Ascending aorta (tissue), 2 donors: ENCODE data around the gene NR1I3. TPM values are rescaled to one million over a fixed set of nuclear protein-coding genes. Genes with fewer than 3 reads are reported as not detected.

Source experiments
- DNase-seq, 2 donors: peaks; one replicate each; pipeline ENCODE4 v3.0.0-alpha.2; 2019; ENCODE audit warnings: low spot score in 2 of 2
- H3K27ac ChIP-seq, 2 donors: fragments of 200-600 bp; sonication (generic); one replicate each; pipeline ENCODE4 v1.5.1; 2016 to 2017; ENCODE audit warnings: mild to moderate bottlenecking in 1 of 2
- H3K27me3 ChIP-seq: fragments of 200-600 bp; sonication (generic); one replicate; pipeline ENCODE4 v1.5.1; 2017
- H3K36me3 ChIP-seq, 2 donors: fragments of 200-600 bp; sonication (generic); one replicate each; pipeline ENCODE4 v1.5.1; 2016
- H3K4me1 ChIP-seq, 2 donors: fragments of 200-600 bp; sonication (generic); one replicate each; pipeline ENCODE4 v1.5.1; 2016 to 2017; ENCODE audit warnings: mild to moderate bottlenecking in 1 of 2
- H3K4me3 ChIP-seq, 2 donors: fragments of 200-600 bp; sonication (generic); one replicate each; pipeline ENCODE4 v1.5.1; 2016 to 2017; ENCODE audit warnings: mild to moderate bottlenecking in 1 of 2
- H3K9me3 ChIP-seq, 2 donors: fragments of 200-600 bp; sonication (generic); one replicate each; pipeline ENCODE4 v1.5.1; 2016
- CTCF ChIP-seq, 3 experiments: fragments of 200-600 bp in 2 of 3; fragments of 450-650 bp in 1 of 3; sonication (generic) in 2 of 3; IDR thresholded peaks; one replicate each; pipeline ENCODE4 v1.5.1; 2016 to 2019; ENCODE audit warnings: antibody characterized with exemption in 3 of 3, mild to moderate bottlenecking in 1 of 3, moderate library complexity in 1 of 3
- intact Hi-C: fragments of 100-400 bp; cut with DNase I; formaldehyde crosslinking; loops from one replicate; pipeline ENCODE4 v1.15.1; 2023
- total RNA-seq: library from RNA; depleted of rRNA; stranded (reverse); fragments of >200 nt; gene quantifications from one replicate; pipeline ENCODE4 v1.1.0, GENCODE V29; 2016

Gene NR1I3
- total RNA-seq, 1 donor from 2014 or later, result 0.21 TPM

GRCh38 chr1:161201836-161202712, 35.9 kb downstream of the NR1I3 start, which contains the start of gene NDUFS2:
Gene NDUFS2, plus strand, starts transcription at chr1:161202367. Its CDS starts 19 bp downstream, at chr1:161202386.
- intact Hi-C loops, result loop anchor here (1.0 to 10.0 kb wide), 6 partner anchors 24 to 543 kb away; partner anchors contain the start of genes B4GALT3, DEDD, DUSP12 and TOMM40L
- TF ChIP-seq CTCF (IDR thresholded peaks at IDR 0.05), result no peak
- H3K27ac ChIP-seq, result peak within 1 kb of the TSS; percentile 92 to 97
- H3K4me1 ChIP-seq, result peaks cover 8 to 32% of the 10 kb centered on the region in 2 donors
- H3K9me3 ChIP-seq, result no peaks in the 10 kb centered on the region
- peaks cover 8 to 15% of the 10 kb centered on the region in 2 donors for H3K36me3 ChIP-seq
- DNase-seq, result peak; percentile 94 to 100
- H3K27me3 ChIP-seq, result no peaks in the 10 kb centered on the region
- H3K4me3 ChIP-seq, result peak within 1 kb of the TSS; percentile 77 to 89

GRCh38 chr1:161200992-161201835, 36.8 kb downstream of the NR1I3 start:
- Histone ChIP-seq H3K27ac (peak overlapping the region; percentile 92 to 97), H3K36me3 (peaks cover 0 to 7% of the 10 kb centered on the region in 2 donors), H3K4me3 (peak overlapping the region; percentile 77 to 89), H3K9me3 (no peaks in the 10 kb centered on the region), H3K27me3 (no peaks in the 10 kb centered on the region), H3K4me1 (peaks cover 8 to 32% of the 10 kb centered on the region in 2 donors)
- DNase-seq, result peak in 1 of 2 donors; percentile 84
- no peak for TF ChIP-seq CTCF (IDR thresholded peaks at IDR 0.05)
- intact Hi-C loops, result loop anchor here (5.0 to 10.0 kb wide), 3 partner anchors 156 to 544 kb away; partner anchors contain the start of genes DUSP12 and USF1

- Histone ChIP-seq H3K27ac (peak overlapping the region; percentile 92 to 97), H3K4me3 (no peak overlapping the region), H3K36me3 (no peaks in the 10 kb centered on the region), H3K27me3 (no peaks in the 10 kb centered on the region), H3K4me1 (peaks cover 8 to 32% of the 10 kb centered on the region in 2 donors), H3K9me3 (no peaks in the 10 kb centered on the region)
- intact Hi-C loops, result loop anchor here (5.0 to 10.0 kb wide), 3 partner anchors 156 to 544 kb away; partner anchors contain the start of genes DUSP12 and USF1
- TF ChIP-seq CTCF (IDR thresholded peaks at IDR 0.05), result no peak
- no peak for DNase-seq
Measured at GRCh38 chr1:161200421-161200991, 37.5 kb downstream of the NR1I3 start.

- H3K9me3 ChIP-seq, result no peaks in the 10 kb centered on the region
- no peak for DNase-seq
- H3K4me3 ChIP-seq, result no peak overlapping the region
- no peaks in the 10 kb centered on the region for H3K27me3 ChIP-seq
- intact Hi-C loops, result loop anchor here (5.0 to 10.0 kb wide), 3 partner anchors 155 to 545 kb away; partner anchors contain the start of genes DUSP12 and USF1
- no peaks in the 10 kb centered on the region for H3K36me3 ChIP-seq
- peaks cover 8 to 32% of the 10 kb centered on the region in 2 donors for H3K4me1 ChIP-seq
- peak overlapping the region; percentile 92 to 97 for H3K27ac ChIP-seq
- TF ChIP-seq CTCF (IDR thresholded peaks at IDR 0.05), result no peak
Measured at GRCh38 chr1:161199506-161200139, 38.4 kb downstream of the NR1I3 start.
